ENCODE measurements around the gene GSG1L.
"Not testable (repeated sequence)": the region's sequence is repeated elsewhere in the genome, so short reads cannot be mapped to it uniquely, and the experiment has no call there.

GSG1L gene

DNA sequence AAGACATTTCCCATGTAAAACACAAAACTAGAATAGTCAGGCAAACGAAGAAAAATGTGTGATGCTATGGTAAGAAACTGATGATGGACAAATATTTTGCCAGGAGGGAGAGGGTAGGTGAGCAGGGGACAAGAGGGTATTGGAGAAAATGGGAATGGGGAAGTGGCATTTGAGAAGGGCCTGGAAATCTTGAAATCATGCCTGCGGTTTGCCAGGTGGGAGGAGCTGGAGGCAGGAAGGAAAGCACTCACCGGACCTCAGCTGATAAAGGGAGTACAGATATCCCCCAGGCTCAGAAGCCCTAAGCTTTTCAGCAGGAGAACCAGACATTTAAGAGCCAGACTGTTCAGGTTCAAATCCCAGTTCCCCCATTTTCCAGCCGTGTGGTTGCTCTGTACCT lies 103.6 kb downstream of the GSG1L start:
- in situ Hi-C loops (cut with MboI; ENCODE audit: low sequenced_read_pairs): loop anchor here (25.0 kb wide), 1 partner anchor 277 kb away; no protein-coding TSS in a partner anchor

DNA sequence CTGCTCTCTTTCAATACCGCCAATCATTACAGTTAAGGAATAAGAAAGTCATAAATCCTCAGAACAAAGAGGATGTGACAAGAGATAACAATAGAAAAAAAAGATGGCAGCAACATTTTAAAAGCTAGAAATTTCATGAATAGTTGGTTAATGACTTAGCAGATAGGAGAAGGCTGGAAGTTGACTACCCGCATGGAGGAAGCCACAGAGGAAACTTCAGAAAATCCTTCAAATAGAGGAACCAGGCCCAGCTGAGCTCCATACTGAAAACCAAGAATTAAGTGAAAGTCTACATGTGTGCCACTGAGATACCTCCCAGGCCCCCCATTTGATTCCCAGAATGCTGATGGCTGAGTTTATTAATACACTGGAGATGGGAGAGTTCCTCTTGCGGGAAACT lies 109.3 kb downstream of the GSG1L start:
- in situ Hi-C loops (cut with MboI; ENCODE audit: low sequenced_read_pairs): loop anchor here (25.0 kb wide), 1 partner anchor 283 kb away; no protein-coding TSS in a partner anchor

DNA sequence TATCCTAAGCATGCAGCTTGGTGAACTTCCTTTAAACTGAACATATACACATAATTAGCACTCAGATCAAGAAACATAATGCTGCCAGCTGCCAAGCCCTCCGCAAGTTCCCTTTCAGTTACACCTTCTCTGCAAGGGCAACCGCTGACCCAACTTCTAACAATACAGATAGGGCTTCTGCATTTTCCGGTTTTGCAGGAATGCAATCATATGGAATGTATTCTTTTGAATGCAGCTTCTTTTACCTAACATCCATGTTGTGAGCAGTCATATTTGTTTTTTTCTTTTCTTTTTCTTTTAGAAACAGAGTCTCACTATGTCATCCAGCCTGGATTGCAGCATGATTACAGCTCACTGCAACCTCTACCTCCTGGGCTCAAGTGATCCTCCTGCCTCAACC lies 110.7 kb downstream of the GSG1L start:
- in situ Hi-C loops (cut with MboI; ENCODE audit: low sequenced_read_pairs): loop anchor here (25.0 kb wide), 1 partner anchor 284 kb away; no protein-coding TSS in a partner anchor

DNA sequence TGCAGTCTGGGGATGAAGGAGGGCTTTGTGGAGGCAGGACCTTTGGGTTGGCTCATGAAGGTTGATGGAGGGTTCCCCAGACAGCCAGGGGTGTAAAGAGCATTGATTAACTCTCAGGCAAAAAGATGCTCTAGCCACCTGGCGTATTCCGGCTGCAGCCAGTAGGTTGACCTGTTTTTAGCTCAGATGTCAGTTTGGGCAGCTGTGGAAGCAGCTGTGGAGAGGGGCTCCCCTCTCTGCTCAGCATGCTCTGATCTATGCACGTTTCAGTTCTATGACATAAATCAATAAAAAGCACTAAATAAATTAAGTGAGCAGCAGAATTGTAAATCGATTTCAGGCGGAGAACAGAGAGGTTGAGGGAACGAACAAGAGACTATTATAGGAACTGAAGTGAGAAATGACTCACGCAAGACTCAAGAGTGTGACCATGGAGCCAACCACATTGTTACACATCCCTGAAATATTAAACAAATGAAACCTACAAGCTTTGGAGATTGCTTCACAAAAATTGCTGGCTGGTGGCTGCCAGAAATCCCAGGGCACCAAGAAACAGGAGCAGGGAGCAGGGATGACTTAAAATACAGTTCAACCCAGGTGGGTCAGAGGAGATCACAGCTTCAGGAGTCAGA lies 111.9 kb downstream of the GSG1L start:
- in situ Hi-C loops (cut with MboI; ENCODE audit: low sequenced_read_pairs): loop anchor here (25.0 kb wide), 1 partner anchor 286 kb away; no protein-coding TSS in a partner anchor

DNA sequence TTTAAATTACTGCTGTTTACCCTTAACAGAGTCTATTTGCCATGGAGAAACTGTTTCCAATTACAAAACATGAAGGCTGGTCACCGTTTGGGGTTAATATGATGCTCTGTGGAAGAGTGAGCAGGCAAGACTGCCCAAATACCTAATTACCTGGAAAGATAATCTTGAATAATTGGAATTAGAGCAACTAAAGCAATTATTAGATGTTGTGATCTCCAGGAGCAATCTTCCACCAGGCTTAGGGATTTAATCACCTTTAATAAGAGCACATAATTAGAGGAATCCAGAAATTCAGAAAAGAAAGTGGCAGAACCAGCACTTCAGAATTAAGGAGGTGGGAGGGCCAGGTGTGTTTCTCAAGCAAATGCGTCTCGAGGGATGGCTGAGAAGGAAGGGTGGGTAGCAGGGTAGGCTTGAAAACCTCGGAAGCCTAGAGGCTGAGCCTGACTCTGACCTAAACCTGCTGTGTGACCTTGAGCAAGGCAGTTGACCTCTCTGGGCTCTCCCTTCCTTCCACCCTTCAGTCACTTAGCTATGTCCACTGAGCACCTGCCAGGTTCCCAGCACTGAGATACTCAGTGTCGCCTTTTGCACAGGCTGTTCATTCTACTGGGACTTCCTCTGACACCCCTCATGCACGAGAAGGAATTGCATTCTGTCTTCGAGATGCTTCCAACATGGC lies 113.2 kb downstream of the GSG1L start:
- in situ Hi-C loops (cut with MboI; ENCODE audit: low sequenced_read_pairs): loop anchor here (25.0 kb wide), 1 partner anchor 287 kb away; no protein-coding TSS in a partner anchor

DNA sequence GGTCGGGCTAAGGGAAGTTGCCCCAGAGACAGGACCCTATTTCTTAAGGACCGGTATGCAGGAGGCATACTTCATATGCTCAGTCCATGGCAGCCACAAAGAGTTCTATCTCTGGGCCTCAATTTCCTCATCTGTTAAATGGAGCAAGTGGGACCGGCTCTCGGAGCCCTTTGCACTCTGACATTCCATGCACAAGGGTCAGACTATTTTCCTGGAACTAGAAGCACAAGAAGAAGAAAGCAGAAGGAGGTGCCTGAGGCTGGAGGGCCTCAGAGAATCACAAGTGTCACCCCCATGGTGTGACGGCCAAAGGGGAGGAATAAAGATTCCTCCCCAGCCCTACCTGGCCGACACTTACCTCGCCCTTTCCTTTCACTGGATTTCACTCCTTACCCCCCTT lies 115.8 kb downstream of the GSG1L start:
- in situ Hi-C loops (cut with MboI; ENCODE audit: low sequenced_read_pairs): no loop called here

DNA sequence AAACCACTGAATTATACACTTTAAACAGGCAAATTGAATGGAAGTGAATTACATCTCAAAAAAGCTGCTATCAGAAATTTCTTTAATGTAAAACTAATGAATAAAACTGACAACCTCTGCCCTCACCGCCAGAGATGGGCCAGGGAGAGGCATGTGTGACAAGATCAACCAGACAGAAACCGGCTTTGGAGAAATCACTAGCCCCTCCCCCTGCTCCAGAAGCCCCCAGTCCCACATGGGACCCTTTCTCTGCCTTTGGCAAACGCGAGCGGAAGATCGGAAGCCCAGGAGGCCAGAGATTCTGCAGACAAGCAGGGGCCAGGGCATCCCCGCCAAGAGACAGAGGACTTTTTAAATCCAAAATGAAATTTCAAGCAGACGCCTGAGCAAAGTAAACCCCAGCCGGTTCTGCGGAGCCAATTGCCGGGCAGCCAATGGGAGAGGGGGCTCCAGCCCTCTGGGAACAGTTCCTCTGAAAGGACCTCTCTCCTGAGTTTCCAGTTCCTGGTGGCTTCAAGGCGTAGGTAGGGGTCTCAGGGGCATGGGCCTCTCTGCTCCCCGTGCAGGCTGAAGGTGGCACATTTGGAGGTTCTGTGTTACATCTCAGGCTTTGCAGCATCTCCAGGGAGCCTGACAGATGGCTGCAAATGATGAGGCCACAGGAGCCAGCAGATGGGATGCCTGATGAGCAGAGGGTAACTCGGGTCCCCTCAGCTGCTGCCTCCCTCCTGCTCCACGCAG lies 118.1 kb downstream of the GSG1L start:
- in situ Hi-C loops (cut with MboI; ENCODE audit: low sequenced_read_pairs): no loop called here

DNA sequence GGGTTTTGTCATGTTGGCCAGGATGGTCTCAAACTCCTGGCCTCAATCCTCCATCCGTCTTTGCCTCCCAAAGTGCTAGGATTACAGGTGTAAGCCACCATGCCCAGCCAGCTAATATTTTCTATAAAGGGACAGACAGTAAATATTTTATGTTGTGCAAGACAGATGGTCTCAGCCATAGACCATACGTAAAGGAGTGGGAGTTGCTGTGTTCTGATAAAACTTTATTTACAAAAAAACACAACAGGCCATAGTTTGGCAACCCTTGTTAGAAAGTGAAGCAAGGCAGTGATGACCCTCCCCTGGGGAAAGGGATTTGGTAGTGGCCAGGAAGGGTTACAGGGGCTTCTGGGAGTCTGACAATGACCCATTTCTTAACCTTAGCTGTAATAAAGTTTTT lies 119.7 kb downstream of the GSG1L start:
- in situ Hi-C loops (cut with MboI; ENCODE audit: low sequenced_read_pairs): no loop called here

DNA sequence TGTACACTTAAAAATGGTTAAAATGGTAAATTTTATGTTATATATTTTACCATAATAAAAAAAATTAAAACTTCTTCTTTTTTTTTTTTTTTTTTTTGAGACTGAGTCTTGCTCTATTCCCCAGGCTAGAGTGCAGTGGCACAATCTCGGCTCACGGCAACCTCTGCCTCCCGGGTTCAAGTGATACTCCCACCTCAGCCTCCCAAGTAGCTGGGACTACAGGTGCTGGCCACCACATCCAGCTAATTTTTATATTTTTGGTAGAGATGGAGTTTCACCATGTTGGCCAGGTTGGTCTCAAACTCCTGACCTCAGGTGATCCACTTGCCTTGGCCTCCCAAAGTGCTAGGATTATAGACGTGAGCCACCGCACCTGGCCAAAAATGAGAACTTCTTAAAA lies 121.4 kb downstream of the GSG1L start:
- in situ Hi-C loops (cut with MboI; ENCODE audit: low sequenced_read_pairs): not testable (repeated sequence)

DNA sequence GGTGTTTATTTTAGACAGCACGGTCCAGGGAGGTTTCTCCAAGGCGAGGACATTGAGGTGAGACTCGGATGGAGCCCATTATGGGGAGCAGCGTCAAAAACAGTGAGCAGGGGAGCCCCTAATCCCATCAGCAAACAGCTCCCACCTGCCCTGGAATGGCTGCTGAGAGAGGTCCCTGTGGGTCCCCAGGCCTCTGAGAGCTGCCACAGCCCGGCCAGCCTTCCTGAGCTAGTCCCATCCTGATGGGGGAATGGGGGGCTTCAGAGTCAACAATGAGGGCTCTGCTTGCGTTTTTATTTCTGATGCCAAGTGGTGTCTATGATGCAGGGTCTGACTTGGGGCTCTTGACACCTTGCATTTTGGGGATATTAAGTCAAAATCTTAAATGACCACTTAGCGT lies 128.4 kb downstream of the GSG1L start:
- in situ Hi-C loops (cut with MboI; ENCODE audit: low sequenced_read_pairs): no loop called here

DNA sequence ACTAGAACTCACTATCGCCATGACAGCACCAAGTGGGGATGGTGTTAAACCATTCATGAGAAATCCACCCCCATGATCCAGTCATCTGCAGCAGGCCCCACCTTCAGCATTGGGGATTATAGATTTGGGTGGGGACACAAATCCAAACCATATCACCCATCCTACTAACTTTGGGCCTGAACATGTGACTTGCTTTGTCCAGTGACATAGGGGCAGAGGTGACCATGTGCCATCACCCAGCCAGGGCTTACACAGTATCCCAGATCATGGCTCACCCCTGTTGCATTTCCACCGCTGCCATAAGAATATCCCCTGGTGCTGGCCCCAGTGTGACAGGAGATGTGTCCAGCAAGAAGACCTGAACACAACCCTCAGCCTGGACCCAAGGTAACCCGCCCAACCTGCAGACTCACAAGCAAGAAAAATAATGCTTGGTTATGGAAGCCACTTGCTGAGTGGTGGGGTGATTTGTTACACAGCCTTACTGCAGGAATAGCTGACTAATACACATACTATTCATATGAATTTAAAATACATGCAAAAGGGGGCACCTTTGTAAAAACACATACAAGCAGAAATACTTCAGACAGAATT lies 130.9 kb downstream of the GSG1L start:
- in situ Hi-C loops (cut with MboI; ENCODE audit: low sequenced_read_pairs): no loop called here

DNA sequence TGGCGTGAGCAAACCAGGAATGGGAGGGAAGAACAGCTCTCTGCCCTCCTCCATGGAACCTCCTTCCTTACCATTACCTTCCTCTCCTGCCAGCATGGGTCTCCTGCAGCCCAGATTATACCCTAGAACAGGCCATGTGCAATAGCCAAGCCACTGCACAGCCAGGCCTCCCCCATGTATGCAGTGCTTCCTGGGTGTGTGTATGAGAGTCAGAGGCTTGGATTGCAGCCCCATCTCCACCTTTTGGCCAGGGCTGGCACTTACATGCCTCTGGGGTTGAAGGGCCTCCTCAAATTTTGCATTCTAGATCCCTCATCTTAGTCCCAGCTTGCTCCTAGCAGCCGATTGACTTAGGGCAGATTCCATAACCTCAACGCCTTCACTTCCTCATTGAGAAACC lies 133.7 kb downstream of the GSG1L start:
- in situ Hi-C loops (cut with MboI; ENCODE audit: low sequenced_read_pairs): no loop called here

DNA sequence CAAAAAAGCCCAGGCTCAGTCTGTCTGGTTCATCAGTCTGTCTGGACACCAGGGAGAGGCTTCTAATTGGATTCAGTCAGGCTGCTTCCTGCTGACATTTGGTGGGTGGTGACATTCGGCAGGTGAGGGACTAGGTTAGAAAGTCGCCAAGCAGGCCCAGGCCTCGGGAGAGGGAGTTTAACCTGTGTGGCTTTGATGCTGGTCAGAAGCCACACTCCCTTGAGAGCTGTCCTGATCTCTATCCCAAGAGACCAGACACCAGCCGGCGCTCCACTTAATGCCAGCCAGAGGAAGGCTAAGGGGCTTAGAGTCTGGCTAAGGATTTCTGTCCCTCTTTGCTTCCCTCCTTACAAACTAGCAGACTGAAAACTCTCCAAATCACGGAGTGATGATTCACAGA lies 135.0 kb downstream of the GSG1L start:
- in situ Hi-C loops (cut with MboI; ENCODE audit: low sequenced_read_pairs): no loop called here

DNA sequence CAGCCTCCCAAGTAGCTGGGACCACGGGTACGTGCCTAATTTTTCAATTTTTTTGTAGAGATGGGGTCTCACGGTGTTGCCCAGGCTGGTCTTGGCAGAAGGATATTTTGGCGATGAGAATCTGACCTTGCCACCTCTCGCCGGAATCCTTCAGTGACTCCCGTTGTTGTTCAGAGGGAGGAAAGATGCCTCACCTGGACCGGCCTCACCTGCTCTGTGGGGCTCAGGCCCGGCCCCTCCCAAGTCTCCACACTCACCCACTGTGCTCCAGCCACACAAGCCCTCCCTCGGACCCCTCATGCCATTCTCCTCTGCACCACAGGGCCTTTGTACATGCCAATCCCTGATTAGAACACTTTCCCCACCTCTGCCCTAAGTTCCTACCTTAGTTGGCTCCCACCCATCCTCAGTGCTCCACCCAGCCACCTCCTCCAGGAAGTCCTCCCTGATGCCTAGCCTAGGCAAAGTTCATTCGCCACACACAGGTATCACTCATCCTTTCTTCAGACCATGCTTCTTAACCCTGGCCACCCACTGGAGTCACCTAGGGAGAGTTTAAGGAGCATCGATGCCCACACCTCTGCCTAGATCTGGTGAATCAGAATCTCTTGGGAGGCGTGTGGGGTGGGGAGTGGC lies 136.1 kb downstream of the GSG1L start:
- in situ Hi-C loops (cut with MboI; ENCODE audit: low sequenced_read_pairs): no loop called here

DNA sequence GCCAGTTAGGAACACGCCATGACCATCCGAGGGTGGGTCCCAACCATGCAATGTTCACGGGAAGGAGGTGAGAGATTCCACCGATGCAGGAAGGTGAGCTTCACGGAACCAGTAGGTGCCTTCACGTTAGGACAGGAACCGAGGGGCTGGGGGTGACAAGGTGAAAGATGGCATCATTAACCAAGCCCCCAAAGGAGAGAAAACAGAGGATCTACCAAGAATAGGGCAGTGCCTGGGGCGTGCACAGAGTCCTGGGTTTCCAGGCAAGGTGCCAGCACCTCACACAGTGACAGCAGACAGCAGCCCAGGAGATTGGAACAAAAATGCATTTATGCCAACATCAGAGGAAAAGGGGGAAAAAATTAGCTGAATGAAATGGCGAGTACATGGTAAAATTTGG lies 137.9 kb downstream of the GSG1L start:
- in situ Hi-C loops (cut with MboI; ENCODE audit: low sequenced_read_pairs): no loop called here

DNA sequence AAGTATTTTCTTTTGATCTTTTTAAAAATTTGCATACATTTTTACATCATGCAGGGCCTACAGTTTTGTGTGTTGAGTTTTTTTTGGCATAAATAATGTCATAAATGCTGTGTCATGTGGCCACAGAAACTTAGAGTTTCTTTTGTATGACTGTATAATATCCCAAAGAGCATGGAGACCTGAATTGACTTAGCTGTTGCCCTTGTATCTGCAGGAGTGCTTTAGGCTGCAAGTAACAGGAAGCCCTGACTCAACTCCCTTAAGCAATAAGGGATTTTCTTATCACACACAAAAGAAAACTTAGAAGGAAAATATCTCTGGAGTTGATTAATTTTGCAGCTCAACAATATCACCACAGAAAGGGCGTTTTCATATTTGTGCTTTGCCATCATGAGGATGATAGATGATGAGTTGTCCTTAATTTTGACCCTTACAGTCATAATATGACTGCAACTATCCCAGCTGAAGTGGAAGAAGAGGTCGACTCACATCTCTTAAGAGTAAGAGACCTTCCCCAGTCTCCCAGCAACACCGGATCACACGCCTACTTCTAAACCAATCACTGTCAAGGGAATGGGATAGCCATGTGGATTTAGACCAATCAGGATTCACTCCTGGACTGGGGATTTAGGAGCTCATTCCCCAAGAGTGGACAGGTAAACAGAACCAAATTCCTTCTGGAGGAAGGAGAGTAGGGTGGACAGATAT lies 138.9 kb downstream of the GSG1L start:
- in situ Hi-C loops (cut with MboI; ENCODE audit: low sequenced_read_pairs): no loop called here

DNA sequence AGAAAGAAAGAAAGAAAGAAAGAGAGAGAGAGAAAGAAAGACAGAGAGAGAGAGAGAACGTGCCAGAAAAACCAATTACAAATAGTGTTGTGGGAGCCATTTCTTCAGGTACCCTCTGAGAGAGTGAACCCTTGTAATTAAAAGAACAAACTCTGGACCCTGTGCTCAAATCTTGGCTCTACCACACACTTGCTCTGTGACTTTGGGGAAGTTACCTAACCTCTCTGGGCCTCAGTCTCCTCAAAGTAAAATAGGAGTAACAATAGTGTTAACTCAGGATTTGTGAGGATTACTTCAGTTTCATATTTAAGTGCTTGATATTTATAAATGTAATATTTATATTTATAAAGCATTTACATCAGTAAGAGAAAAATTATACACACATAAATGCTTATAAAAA lies 139.8 kb downstream of the GSG1L start:
- in situ Hi-C loops (cut with MboI; ENCODE audit: low sequenced_read_pairs): no loop called here

DNA sequence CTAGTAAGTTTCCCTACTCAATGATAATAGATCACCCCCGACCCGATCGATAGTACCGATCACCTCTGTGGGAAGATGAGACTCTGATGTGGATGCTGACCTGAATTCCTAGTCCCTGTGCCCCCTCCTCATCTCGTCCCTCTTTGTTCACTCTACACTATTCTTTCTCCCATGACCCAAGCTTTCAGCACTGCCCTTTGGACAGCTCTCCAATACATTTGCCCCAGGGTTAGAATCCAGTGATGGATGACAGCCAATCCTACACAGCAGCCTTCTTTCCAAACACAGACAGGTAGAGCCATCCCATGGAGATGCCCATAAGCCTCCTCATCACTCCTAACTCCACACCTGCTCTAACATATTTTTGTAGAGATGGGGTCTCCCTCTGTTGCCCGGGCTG lies 141.1 kb downstream of the GSG1L start:
- in situ Hi-C loops (cut with MboI; ENCODE audit: low sequenced_read_pairs): no loop called here

DNA sequence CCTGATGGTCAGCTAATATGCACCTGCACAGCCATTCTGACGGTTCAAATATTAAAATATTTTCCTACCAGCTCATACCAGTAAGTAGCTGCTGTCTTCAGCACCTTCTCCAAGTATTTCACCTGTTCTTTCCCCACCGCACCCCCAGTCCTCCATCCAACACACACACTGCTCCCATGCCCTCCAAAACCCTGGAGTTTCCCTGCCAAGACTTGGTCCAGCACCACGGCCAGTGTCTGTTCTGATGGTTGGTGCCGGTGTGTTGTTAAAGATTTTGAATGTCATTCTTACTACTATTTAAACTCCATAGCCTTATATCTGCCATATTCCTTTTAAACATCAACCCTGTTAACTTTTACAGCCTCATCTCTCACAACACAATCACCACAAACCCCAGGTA lies 142.4 kb downstream of the GSG1L start:
- in situ Hi-C loops (cut with MboI; ENCODE audit: low sequenced_read_pairs): no loop called here

DNA sequence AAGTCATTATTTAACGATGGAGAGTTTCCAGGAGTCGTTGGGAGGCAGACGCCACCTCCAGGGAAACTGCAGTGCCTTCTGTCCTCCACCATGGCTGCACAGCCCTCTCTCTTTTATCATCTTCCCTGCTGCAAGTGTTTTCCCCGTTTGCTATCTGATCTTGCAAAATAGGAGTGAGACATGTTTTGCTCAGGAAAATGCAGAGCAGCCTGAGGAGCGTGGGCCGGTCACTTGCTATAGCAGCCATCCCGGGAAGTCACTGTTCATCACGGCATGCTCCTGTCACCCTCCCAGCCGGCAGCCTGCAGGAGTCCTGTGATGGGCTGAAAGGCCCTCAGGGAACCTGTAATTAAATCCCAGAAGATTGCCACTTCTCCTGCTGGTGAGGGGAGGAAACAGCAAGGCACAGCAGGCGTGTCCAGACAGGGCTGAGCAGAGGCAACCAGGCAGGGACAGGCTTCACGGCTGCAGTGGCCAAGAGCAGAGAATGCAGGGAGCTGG lies 143.1 kb downstream of the GSG1L start:
- in situ Hi-C loops (cut with MboI; ENCODE audit: low sequenced_read_pairs): no loop called here

All from HL-60/S4 treated with phorbol 12-myristate 13-acetate at 8.2 ng/mL for 4 days and 3 days (cell line).